WTC11 (cell line): ENCODE data around the gene MALT1. TPM values are rescaled to one million over a fixed set of nuclear protein-coding genes. Genes with fewer than 3 reads are reported as not detected.
"Not testable (repeated sequence)": the region's sequence is repeated elsewhere in the genome, so short reads cannot be mapped to it uniquely, and the experiment has no call there.

Experiments
- ATAC-seq: fragments of 200-7000 bp; cut with Tn5 transposase; 2 replicates; pipeline ENCODE4 v1.10.0; 2021; ENCODE audit warnings: mild to moderate bottlenecking, moderate library complexity
- CTCF ChIA-PET: fragments of 300-600 bp; sonication (Branson Sonifier 250); formaldehyde crosslinking; loops from one replicate; lab custom pipeline; 2021; ENCODE audit warnings: antibody characterized with exemption; lab: Charles Lee
- POLR2A ChIA-PET: fragments of 350-600 bp; sonication (Branson Sonifier 250); formaldehyde crosslinking; loops from one replicate; lab custom pipeline; 2021; ENCODE audit warnings: antibody characterized with exemption; lab: Charles Lee
- DNase-seq: peaks from one replicate; pipeline ENCODE4 v3.0.0; 2021; ENCODE audit warnings: low spot score
- H3K27ac Mint-ChIP-seq: 2 replicates; pipeline ENCODE4 v1.8.0; 2021; ENCODE audit warnings: mixed read lengths
- H3K27me3 Mint-ChIP-seq: 2 replicates; pipeline ENCODE4 v1.8.0; 2021; ENCODE audit warnings: low read depth, mild to moderate bottlenecking, moderate library complexity, mixed read lengths
- H3K36me3 Mint-ChIP-seq: 2 replicates; pipeline ENCODE4 v1.8.0; 2021; ENCODE audit warnings: mixed read lengths
- H3K4me1 Mint-ChIP-seq: 2 replicates; pipeline ENCODE4 v1.8.0; 2022; ENCODE audit warnings: mixed read lengths
- H3K4me3 Mint-ChIP-seq: 2 replicates; pipeline ENCODE4 v1.8.0; 2021; ENCODE audit warnings: mild to moderate bottlenecking, moderate library complexity, mixed read lengths
- H3K9me3 Mint-ChIP-seq: 2 replicates; pipeline ENCODE4 v1.8.0; 2021; ENCODE audit warnings: mixed read lengths
- AR ChIP-seq: fragments of 250-450 bp; sonication (Bioruptor Pico); IDR thresholded peaks from 2 replicates; pipeline ENCODE4 v1.9.0; 2021; ENCODE audit warnings: mild to moderate bottlenecking
- ATF2 ChIP-seq: sonication (generic); formaldehyde crosslinking; IDR thresholded peaks from 2 replicates; pipeline ENCODE4 v1.8.1; 2022; ENCODE audit warnings: low read depth, missing genetic modification reagents, borderline replicate concordance
- CREB1 ChIP-seq: sonication (generic); formaldehyde crosslinking; IDR thresholded peaks from 2 replicates; pipeline ENCODE4 v1.8.0; 2023; ENCODE audit warnings: mild to moderate bottlenecking, missing genetic modification reagents
- E2F5 ChIP-seq: sonication (generic); formaldehyde crosslinking; IDR thresholded peaks from 2 replicates; pipeline ENCODE4 v1.8.1; 2022; ENCODE audit warnings: mild to moderate bottlenecking, moderate library complexity, missing genetic modification reagents
- ESRRA ChIP-seq: sonication (generic); formaldehyde crosslinking; IDR thresholded peaks from 2 replicates; pipeline ENCODE4 v1.8.1; 2022; ENCODE audit warnings: mild to moderate bottlenecking, missing genetic modification reagents, borderline replicate concordance
- FOXP1 ChIP-seq: sonication (generic); formaldehyde crosslinking; IDR thresholded peaks from 2 replicates; pipeline ENCODE4 v1.8.0; 2022; ENCODE audit warnings: missing genetic modification reagents, mild to moderate bottlenecking, moderate library complexity, borderline replicate concordance
- FOXP4 ChIP-seq: sonication (generic); formaldehyde crosslinking; IDR thresholded peaks from 2 replicates; pipeline ENCODE4 v1.8.0; 2022; ENCODE audit warnings: mild to moderate bottlenecking, missing genetic modification reagents
- GABPB1 ChIP-seq: sonication (generic); formaldehyde crosslinking; IDR thresholded peaks from 2 replicates; pipeline ENCODE4 v1.8.1; 2023; ENCODE audit warnings: mild to moderate bottlenecking, missing genetic modification reagents
- GRHL2 ChIP-seq: fragments of 250-450 bp; sonication (Bioruptor Pico); IDR thresholded peaks from 2 replicates; pipeline ENCODE4 v1.8.0; 2022; ENCODE audit warnings: mild to moderate bottlenecking, moderate library complexity; ENCODE audit not compliant: insufficient replicate concordance, severe bottlenecking
- GTF2I ChIP-seq: fragments of 250-450 bp; sonication (Bioruptor Pico); conservative IDR thresholded peaks from 2 replicates; pipeline ENCODE4 v1.4.0; 2021; ENCODE audit warnings: mild to moderate bottlenecking
- MYBL2 ChIP-seq: sonication (generic); formaldehyde crosslinking; IDR thresholded peaks from 2 replicates; pipeline ENCODE4 v1.8.1; 2023; ENCODE audit warnings: mild to moderate bottlenecking, moderate library complexity, missing genetic modification reagents
- NR2C2 ChIP-seq: sonication (generic); formaldehyde crosslinking; IDR thresholded peaks from 2 replicates; pipeline ENCODE4 v1.8.0; 2022; ENCODE audit warnings: mild to moderate bottlenecking, missing genetic modification reagents
- NR3C1 ChIP-seq: sonication (generic); formaldehyde crosslinking; conservative IDR thresholded peaks from 2 replicates; pipeline ENCODE4 v1.8.1; 2023; ENCODE audit warnings: low read depth, mild to moderate bottlenecking, missing genetic modification reagents
- SMAD3 ChIP-seq: sonication (generic); formaldehyde crosslinking; IDR thresholded peaks from 2 replicates; pipeline ENCODE4 v1.8.0; 2022; ENCODE audit warnings: missing genetic modification reagents, mild to moderate bottlenecking, borderline replicate concordance
- SP1 ChIP-seq: sonication (generic); formaldehyde crosslinking; conservative IDR thresholded peaks from 2 replicates; pipeline ENCODE4 v1.8.1; 2022; ENCODE audit warnings: missing genetic modification reagents
- TCF7 ChIP-seq: sonication (generic); formaldehyde crosslinking; IDR thresholded peaks from 2 replicates; pipeline ENCODE4 v1.8.0; 2022; ENCODE audit warnings: mild to moderate bottlenecking, low read depth, missing genetic modification reagents, moderate library complexity
- TEAD4 ChIP-seq: sonication (generic); formaldehyde crosslinking; IDR thresholded peaks from 2 replicates; pipeline ENCODE4 v1.8.0; 2022; ENCODE audit warnings: mild to moderate bottlenecking, missing genetic modification reagents
- ZNF219 ChIP-seq: sonication (generic); formaldehyde crosslinking; IDR thresholded peaks from 2 replicates; pipeline ENCODE4 v1.8.0; 2023; ENCODE audit warnings: missing genetic modification reagents, mild to moderate bottlenecking, borderline replicate concordance
- ZNF423 ChIP-seq: fragments of 250-450 bp; sonication (Bioruptor Pico); IDR thresholded peaks from 2 replicates; pipeline ENCODE4 v2.1.2; 2022; ENCODE audit warnings: mild to moderate bottlenecking, moderate library complexity
- ZNF671 ChIP-seq: fragments of 250-450 bp; sonication (Bioruptor Pico); IDR thresholded peaks from 2 replicates; pipeline ENCODE4 v1.8.0; 2021; ENCODE audit warnings: mild to moderate bottlenecking
- total RNA-seq: library from RNA; stranded (reverse); gene quantifications from 3 replicates; pipeline ENCODE4 v1.2.3, GENCODE V29; 2021

Gene MALT1
- total RNA-seq, 1 experiment from 2014 or later: 13.2 TPM

- no peak for TF ChIP-seq FOXP1 (CRISPR knock-in tag)
- TF ChIP-seq NR2C2 (CRISPR knock-in tag): no peak
Measured at GRCh38 chr18:58640891-58641610, 30.2 kb upstream of the MALT1 start (continued).

GRCh38 chr18:58643557-58643956 is 27.7 kb upstream of the MALT1 start:
- ATAC-seq, POLR2A ChIA-PET: not testable (repeated sequence)

GRCh38 chr18:58645398-58645797 is 25.9 kb upstream of the MALT1 start:
- ChIA-PET POLR2A (no interaction called here), CTCF (no interaction called here)
- no peaks in the 10 kb centered on the region for H3K4me1 Mint-ChIP-seq
- DNase-seq (no peak), ATAC-seq (no peak)
- no peak overlapping the region for H3K27ac Mint-ChIP-seq
- peaks cover 11% of the 10 kb centered on the region; the same call in 1 of the 2 replicates for H3K36me3 Mint-ChIP-seq
- H3K4me3 Mint-ChIP-seq: no peak overlapping the region
- TF ChIP-seq FOXP4 (CRISPR knock-in tag) (no peak), ATF2 (no peak), NR3C1 (CRISPR knock-in tag) (no peak), ZNF219 (CRISPR knock-in tag) (no peak), TCF7 (CRISPR knock-in tag) (no peak), GTF2I (CRISPR knock-in tag) (no peak), MYBL2 (CRISPR knock-in tag) (no peak), ESRRA (CRISPR knock-in tag) (no peak), ZNF423 (CRISPR knock-in tag) (no peak), GABPB1 (CRISPR knock-in tag) (no peak), AR (no peak)
- 0 out of 2 replicates have a peak, but pooled peaks cover 3% of the 10 kb centered on the region for H3K27me3 Mint-ChIP-seq
- peaks cover 12% of the 10 kb centered on the region for H3K9me3 Mint-ChIP-seq

More at GRCh38 chr18:58643557-58643956, 27.7 kb upstream of the MALT1 start:
- Mint-ChIP-seq H3K9me3 (peaks cover 12% of the 10 kb centered on the region), H3K36me3 (peaks cover 11% of the 10 kb centered on the region; the same call in 1 of the 2 replicates)
- H3K27ac Mint-ChIP-seq, DNase-seq, CTCF ChIA-PET, H3K27me3 Mint-ChIP-seq, H3K4me1 Mint-ChIP-seq, H3K4me3 Mint-ChIP-seq: not testable (repeated sequence)

GRCh38 chr18:58646334-58646862 is 24.9 kb upstream of the MALT1 start:
- Mint-ChIP-seq H3K4me1 (no peaks in the 10 kb centered on the region), H3K4me3 (no peak overlapping the region), H3K27me3 (0 out of 2 replicates have a peak, but pooled peaks cover 3% of the 10 kb centered on the region), H3K36me3 (peaks cover 11% of the 10 kb centered on the region; the same call in 1 of the 2 replicates), H3K9me3 (peaks cover 12% of the 10 kb centered on the region), H3K27ac (no peak overlapping the region)
- no peak for ATAC-seq
- POLR2A ChIA-PET: no interaction called here
- CTCF ChIA-PET: no interaction called here
- DNase-seq: no peak
- no peak for TF ChIP-seq SP1 (CRISPR knock-in tag)
- TF ChIP-seq ZNF671: no peak
- no peak for TF ChIP-seq CREB1 (CRISPR knock-in tag)
- no peak for TF ChIP-seq AR
- TF ChIP-seq TEAD4 (CRISPR knock-in tag): no peak
- TF ChIP-seq ZNF423 (CRISPR knock-in tag): no peak
- no peak for TF ChIP-seq GRHL2 (CRISPR knock-in tag)
- no peak for TF ChIP-seq TCF7 (CRISPR knock-in tag)
- no peak for TF ChIP-seq SMAD3 (CRISPR knock-in tag)
- TF ChIP-seq E2F5: no peak
